Measurements from ENCODE around the gene NAA40.

DNA sequence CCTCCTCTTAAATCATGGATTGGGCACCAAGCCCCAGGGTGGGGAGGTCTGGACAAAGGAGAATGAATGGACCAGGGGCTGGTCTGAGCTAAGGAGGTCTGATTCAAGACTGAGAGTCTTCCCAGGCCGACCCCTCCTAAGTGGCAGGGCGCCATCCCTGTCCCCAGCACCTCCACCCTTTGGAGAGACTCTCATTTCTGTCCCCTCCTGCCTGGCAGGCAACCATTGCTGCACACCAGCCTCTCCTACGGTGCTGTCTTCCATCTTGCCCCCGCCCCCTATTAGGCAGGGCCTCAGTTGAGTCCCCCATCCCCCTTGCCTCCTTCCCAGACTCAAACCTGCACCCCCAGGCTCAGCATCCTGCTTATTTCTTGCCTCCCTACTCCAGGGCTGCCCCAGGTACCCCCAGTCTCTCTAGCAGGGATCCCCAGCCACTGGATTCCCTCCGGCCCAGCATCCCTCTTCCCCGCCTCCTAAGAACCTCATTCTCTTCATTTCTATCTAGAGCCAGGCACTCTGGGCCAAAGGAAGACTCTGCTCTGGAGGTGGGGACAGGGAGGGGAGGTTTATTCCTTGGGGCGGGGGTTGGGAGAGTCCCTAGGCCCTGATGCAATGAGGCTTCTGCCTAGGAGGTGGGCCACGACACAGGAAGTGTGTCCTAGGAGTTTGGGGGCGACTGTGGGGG lies 20.2 kb upstream of the NAA40 start:
- TF ChIP-seq, protein P1, sequence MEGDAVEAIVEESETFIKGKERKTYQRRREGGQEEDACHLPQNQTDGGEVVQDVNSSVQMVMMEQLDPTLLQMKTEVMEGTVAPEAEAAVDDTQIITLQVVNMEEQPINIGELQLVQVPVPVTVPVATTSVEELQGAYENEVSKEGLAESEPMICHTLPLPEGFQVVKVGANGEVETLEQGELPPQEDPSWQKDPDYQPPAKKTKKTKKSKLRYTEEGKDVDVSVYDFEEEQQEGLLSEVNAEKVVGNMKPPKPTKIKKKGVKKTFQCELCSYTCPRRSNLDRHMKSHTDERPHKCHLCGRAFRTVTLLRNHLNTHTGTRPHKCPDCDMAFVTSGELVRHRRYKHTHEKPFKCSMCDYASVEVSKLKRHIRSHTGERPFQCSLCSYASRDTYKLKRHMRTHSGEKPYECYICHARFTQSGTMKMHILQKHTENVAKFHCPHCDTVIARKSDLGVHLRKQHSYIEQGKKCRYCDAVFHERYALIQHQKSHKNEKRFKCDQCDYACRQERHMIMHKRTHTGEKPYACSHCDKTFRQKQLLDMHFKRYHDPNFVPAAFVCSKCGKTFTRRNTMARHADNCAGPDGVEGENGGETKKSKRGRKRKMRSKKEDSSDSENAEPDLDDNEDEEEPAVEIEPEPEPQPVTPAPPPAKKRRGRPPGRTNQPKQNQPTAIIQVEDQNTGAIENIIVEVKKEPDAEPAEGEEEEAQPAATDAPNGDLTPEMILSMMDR (IDR thresholded peaks at IDR 0.05; ENCODE audit: borderline replicate concordance, extremely low read depth, low read length, poor library complexity, severe bottlenecking) = no peak
- TF ChIP-seq EZH2 (IDR thresholded peaks at IDR 0.05; ENCODE audit: borderline replicate concordance, low read depth, low read length, severe bottlenecking) = no peak
